Body of pancreas (tissue), 4 donors: ENCODE data around the gene CCDC179.

Experiments
- CTCF ChIP-seq, 7 experiments: fragments of 450-650 bp in 4 of 7; fragments of 200-600 bp in 3 of 7; sonication (generic) in 3 of 7; IDR thresholded peaks; one replicate each; pipeline ENCODE4 v1.5.1; 2016 to 2019; ENCODE audit warnings: antibody characterized with exemption in 7 of 7
- POLR2A ChIP-seq, 3 donors: fragments of 450-650 bp; IDR thresholded peaks; one replicate each; pipeline ENCODE4 v1.6.1; 2016; ENCODE audit warnings: antibody characterized with exemption in 3 of 3, mild to moderate bottlenecking in 2 of 3

- TF ChIP-seq CTCF (IDR thresholded peaks at IDR 0.05) = no peak
- TF ChIP-seq POLR2A (IDR thresholded peaks at IDR 0.05) = no peak
Observed at GRCh38 chr11:22832315-22833015, 27.8 kb downstream of the CCDC179 start.
